ENCODE results near the gene JAZF1.

DNA sequence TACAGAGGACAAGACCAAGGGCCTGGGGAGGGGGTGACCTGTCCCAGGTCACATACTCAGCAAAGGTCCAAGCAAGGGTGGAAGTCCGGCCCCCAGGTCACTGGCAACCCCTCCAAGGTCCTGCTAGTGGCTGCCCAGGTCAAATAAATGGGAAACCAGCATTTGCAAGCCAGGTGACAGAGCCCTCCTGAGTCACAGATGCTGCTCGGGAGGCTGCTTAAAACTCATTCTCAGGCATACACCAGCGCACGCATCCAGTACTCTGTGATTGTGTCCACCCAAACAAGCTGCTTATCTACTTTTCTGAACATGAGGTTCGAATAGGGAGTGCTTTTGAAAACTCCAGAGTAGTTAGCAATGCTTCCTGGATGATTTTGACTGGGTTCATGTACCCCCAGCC, 310.0 kb downstream of the JAZF1 start:
- TF ChIP-seq, protein P1, sequence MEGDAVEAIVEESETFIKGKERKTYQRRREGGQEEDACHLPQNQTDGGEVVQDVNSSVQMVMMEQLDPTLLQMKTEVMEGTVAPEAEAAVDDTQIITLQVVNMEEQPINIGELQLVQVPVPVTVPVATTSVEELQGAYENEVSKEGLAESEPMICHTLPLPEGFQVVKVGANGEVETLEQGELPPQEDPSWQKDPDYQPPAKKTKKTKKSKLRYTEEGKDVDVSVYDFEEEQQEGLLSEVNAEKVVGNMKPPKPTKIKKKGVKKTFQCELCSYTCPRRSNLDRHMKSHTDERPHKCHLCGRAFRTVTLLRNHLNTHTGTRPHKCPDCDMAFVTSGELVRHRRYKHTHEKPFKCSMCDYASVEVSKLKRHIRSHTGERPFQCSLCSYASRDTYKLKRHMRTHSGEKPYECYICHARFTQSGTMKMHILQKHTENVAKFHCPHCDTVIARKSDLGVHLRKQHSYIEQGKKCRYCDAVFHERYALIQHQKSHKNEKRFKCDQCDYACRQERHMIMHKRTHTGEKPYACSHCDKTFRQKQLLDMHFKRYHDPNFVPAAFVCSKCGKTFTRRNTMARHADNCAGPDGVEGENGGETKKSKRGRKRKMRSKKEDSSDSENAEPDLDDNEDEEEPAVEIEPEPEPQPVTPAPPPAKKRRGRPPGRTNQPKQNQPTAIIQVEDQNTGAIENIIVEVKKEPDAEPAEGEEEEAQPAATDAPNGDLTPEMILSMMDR (IDR thresholded peaks at IDR 0.05 in 4 of 5, conservative IDR thresholded peaks at IDR 0.05 in 1 of 5): no peak
- TF ChIP-seq POLR2A (IDR thresholded peaks at IDR 0.05): no peak
